Muscle of leg (tissue), 11 donors: Measurements from ENCODE around the gene GPR32. TPM values are rescaled to one million over a fixed set of nuclear protein-coding genes. Genes with fewer than 3 reads are reported as not detected.

ENCODE experiments used
- DNase-seq: peaks from one replicate; pipeline ENCODE4 v3.0.0; 2013
- H3K27ac ChIP-seq: one replicate; pipeline ENCODE4 v1.5.1; 2013; ENCODE audit warnings: mild to moderate bottlenecking, low read length, control low read depth
- H3K27me3 ChIP-seq: one replicate; pipeline ENCODE4 v1.6.1; 2013; ENCODE audit warnings: low read length; ENCODE audit not compliant: control insufficient read depth, insufficient read depth
- H3K36me3 ChIP-seq: one replicate; pipeline ENCODE4 v1.6.1; 2013; ENCODE audit warnings: low read length; ENCODE audit not compliant: control insufficient read depth, insufficient read depth
- H3K4me1 ChIP-seq: one replicate; pipeline ENCODE4 v1.6.1; 2013; ENCODE audit warnings: low read length; ENCODE audit not compliant: control insufficient read depth, insufficient read depth
- H3K4me3 ChIP-seq: one replicate; pipeline ENCODE4 v1.5.1; 2013; ENCODE audit warnings: low read length, control low read depth
- H3K9me3 ChIP-seq: replicated peaks from 2 replicates; pipeline ENCODE4 v1.6.1; 2013; ENCODE audit warnings: low read depth, low read length; ENCODE audit not compliant: control insufficient read depth
- WGBS: methylation state at CpG from one replicate; pipeline ENCODE4 v1.1.5; 2013; ENCODE audit warnings: missing lambda C conversion rate; ENCODE audit not compliant: insufficient coverage; 5-methylcytosine and 5-hydroxymethylcytosine counted together
- polyA plus RNA-seq, 8 donors: library from polyadenylated mRNA; unstranded; fragments of 120-200 nt; gene quantifications; one replicate each; pipeline versions ENCODE4 v1.2.1 to v1.2.3, GENCODE V29; 2013; ENCODE audit warnings: inconsistent platforms in 1 of 8, low replicate concordance in 1 of 8; ENCODE audit not compliant: insufficient read length in 8 of 8, insufficient read depth in 1 of 8
- total RNA-seq: library from RNA; stranded (reverse); fragments of 120-200 nt; gene quantifications from one replicate; pipeline ENCODE4 v1.2.4, GENCODE V29; 2013

The GPR32 gene
- total and polyA plus RNA-seq, 9 donors: not detected

DNA sequence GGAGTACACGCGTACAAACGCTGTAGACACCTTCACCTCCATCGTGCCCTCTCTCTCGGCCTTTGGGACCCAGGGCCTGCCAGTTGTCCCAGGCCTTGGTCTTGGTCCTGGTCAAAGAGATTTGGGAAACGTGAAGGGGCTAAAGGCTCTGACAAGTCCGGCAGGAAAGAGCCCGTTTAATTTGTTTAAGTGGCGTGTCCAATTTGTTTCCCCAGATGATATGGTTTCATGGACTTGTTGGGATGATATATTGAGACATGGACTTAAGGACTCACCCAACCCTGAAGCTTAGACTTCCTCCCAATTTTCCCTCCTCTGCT, 44.4 kb upstream of the GPR32 start:
- WGBS: 49% methylated on average over 5 of the region's 9 CpGs
- peak overlapping the region; percentile 80 for H3K27ac ChIP-seq
- H3K4me1 ChIP-seq: peaks cover 55% of the 10 kb centered on the region
- DNase-seq: no peak
- H3K27me3 ChIP-seq: peaks cover 24% of the 10 kb centered on the region
- no peaks in the 10 kb centered on the region for H3K9me3 ChIP-seq
- peak overlapping the region; percentile 79 for H3K4me3 ChIP-seq
- peaks cover 9% of the 10 kb centered on the region for H3K36me3 ChIP-seq

DNA sequence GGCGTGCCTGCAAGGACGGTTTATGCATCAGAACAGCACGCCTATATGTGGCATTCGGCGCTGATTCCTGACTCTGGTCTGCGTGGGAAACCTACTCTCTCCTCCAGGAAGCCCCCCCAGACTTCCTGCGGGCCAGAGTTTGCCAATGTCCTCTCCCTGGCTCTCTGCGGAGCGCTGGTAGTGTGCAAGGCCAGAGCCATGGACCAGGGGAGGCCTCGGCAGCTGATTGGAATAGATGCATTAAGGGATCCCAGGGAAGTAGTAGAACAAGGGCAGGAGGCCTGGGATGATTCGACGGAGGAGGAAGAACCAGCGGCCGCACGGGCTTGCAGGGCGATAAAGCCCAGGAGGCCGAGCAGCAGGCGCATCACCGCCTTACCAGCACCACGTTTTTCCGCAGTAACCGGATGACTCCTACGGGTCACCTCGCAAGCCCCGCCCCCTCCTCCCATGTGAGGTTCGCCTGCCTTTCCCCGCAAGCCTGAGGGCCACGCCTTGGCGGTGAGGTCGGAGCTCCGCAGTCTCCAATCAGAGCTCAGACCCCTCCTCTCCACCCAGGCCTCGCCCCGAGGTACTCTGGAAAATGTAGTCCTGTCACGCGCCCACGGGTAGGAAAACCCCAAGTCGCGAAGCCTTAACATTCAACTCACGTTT, 42.1 kb upstream of the GPR32 start:
- H3K27me3 ChIP-seq: peaks cover 22% of the 10 kb centered on the region
- peaks cover 9% of the 10 kb centered on the region for H3K36me3 ChIP-seq
- no peaks in the 10 kb centered on the region for H3K9me3 ChIP-seq
- peak overlapping the region; percentile 10 for H3K4me3 ChIP-seq
- DNase-seq: peak; percentile 89
- no peak overlapping the region for H3K27ac ChIP-seq
- peaks cover 33% of the 10 kb centered on the region for H3K4me1 ChIP-seq
- 13% methylated on average over 24 of the region's 39 CpGs for WGBS

DNA sequence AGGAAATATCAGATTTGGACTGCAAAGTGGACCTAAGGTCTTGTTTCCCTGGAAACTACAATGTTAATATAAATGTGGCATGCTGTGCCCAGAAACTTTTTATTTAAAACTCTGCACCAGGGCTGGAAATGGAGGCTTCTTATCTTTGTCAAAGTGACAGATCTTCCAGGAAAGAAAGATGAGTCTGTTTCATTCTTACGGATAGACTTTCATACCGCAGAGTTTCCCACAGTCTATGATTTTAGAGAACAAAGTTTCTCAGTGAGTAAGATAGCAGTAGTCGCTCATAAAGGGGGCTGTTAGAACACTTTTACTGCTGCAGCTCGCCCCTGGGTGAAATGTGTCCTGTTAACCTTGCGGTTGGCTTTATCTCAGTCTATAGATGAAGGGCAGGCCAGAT, 40.4 kb upstream of the GPR32 start:
- Histone ChIP-seq H3K27ac (no peak overlapping the region), H3K9me3 (no peaks in the 10 kb centered on the region), H3K4me3 (no peak overlapping the region), H3K36me3 (peaks cover 9% of the 10 kb centered on the region), H3K4me1 (peaks cover 22% of the 10 kb centered on the region), H3K27me3 (peaks cover 18% of the 10 kb centered on the region)
- 100% methylated on average over 1 of the region's 5 CpGs for WGBS
- no peak for DNase-seq

DNA sequence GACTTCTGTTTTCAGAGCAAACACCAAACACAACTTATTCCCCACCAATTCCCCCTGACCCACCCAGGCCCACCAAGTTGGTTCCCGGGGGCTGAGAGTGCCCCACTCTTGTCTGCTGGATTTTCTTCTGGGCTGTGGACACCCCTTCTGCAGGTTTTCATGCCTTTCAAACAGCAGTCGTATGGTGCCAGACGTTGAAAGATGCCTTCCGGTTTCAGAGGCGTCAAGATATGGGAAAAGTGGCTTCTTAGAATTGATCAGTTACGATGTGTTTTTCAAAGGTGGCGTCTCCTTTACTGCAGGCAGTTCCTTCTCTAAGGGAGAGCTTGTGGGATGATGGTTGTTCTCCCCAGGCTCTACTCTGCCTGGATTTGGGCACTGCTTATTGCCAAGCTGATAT, 34.4 kb upstream of the GPR32 start:
- WGBS: 62% methylated on average over 5 of the region's 7 CpGs

DNA sequence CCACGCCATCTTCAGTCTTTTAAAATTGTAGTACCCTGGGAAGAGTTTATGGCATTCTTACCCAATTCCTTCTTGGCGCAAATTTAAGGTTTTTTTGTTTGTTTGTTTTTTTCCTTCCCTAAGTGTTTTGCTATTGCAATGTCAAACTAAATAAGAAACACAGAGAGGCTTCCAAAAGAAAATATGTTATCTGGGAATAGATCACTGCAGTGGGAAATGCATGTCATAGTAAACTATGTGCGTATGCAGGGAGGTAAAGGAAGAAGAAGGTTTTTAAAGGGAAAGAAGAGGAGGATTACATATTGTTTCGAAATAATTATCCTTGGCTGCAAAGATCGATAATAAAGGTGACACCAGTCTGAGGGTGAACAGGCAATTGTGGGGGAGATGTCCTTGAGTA, 33.9 kb upstream of the GPR32 start:
- H3K27me3 ChIP-seq: peaks cover 18% of the 10 kb centered on the region
- WGBS: 75% methylated on average over 3 of the region's 5 CpGs

More for the DNA sequence above, 34.4 kb upstream of the GPR32 start:
- DNase-seq: no peak
- peaks cover 17% of the 10 kb centered on the region for H3K27me3 ChIP-seq
- no peaks in the 10 kb centered on the region for H3K4me1 ChIP-seq
- no peak overlapping the region for H3K4me3 ChIP-seq
- H3K27ac ChIP-seq: no peak overlapping the region
- no peaks in the 10 kb centered on the region for H3K36me3 ChIP-seq
- no peaks in the 10 kb centered on the region for H3K9me3 ChIP-seq

DNA sequence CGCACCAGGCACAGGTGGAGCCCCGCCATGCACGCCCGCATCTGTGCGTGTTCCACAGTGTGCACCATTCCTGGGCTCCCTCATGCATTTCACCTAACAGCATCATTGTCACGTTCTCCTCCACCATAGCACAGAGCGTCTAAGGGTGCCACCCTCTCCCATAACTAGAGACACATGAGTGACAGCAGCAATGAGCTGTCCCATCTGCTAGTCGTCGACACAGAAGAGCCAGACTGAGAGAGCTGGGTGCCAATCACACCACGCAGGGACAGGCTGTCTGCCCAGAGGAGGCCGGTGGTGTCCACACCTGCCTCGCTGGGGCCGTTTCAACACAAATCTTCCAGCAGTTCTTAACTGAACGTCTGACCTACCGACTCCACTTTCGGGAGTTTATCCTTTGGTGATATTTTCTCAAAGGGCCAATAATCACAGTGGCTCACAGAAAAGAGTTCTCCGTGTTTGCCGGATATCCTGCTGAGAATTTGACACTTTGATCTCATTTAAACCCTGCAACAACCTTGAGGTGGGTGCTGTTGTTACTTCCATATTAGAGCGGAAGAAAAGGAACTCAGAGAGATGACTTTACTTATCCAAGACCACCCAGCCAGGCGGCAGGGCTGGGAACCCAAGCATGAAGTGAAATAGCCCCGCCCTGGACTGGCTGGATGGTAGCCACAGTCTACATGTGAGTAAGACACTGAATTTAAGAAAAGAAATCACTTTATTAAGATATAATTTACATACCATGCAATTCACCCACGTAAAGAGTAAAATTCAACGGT, 30.9 kb upstream of the GPR32 start:
- Histone ChIP-seq H3K4me1 (no peaks in the 10 kb centered on the region), H3K4me3 (no peak overlapping the region), H3K36me3 (no peaks in the 10 kb centered on the region), H3K9me3 (no peaks in the 10 kb centered on the region), H3K27ac (no peak overlapping the region), H3K27me3 (peaks cover 19% of the 10 kb centered on the region)
- WGBS: 78% methylated on average over 15 of the region's 23 CpGs
- no peak for DNase-seq

More for the DNA sequence above, 33.9 kb upstream of the GPR32 start:
- Histone ChIP-seq H3K27ac (no peak overlapping the region), H3K4me1 (no peaks in the 10 kb centered on the region), H3K9me3 (no peaks in the 10 kb centered on the region), H3K36me3 (no peaks in the 10 kb centered on the region), H3K4me3 (no peak overlapping the region)
- DNase-seq: no peak

DNA sequence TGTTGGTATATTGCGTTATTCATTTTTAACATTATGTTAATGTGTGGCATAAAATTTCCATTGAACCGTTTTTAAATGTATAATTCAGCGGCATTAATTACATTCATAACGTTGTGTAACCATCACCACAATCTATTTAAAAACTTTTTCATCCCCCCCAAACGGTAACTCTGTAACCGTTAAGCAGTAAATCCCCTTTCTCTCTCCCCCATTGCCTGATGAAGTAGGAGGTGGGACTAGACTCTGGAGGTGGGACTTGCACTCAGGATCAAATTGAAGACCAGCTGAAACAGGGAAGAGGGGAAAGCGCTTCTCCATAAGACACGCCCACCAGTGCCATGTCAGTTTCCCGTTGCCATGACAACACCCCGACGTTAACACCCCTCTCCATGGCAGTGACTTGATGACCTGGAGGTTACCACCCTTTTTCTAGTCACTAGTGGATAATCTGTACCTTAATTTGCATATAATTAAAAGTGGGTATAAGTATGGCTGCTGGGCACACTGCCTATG, 30.3 kb upstream of the GPR32 start:
- Histone ChIP-seq H3K27me3 (peaks cover 19% of the 10 kb centered on the region), H3K9me3 (no peaks in the 10 kb centered on the region), H3K36me3 (no peaks in the 10 kb centered on the region), H3K4me3 (no peak overlapping the region), H3K4me1 (no peaks in the 10 kb centered on the region), H3K27ac (no peak overlapping the region)
- no peak for DNase-seq
- no CpG with 5 or more reads among the region's 11 CpGs for WGBS

DNA sequence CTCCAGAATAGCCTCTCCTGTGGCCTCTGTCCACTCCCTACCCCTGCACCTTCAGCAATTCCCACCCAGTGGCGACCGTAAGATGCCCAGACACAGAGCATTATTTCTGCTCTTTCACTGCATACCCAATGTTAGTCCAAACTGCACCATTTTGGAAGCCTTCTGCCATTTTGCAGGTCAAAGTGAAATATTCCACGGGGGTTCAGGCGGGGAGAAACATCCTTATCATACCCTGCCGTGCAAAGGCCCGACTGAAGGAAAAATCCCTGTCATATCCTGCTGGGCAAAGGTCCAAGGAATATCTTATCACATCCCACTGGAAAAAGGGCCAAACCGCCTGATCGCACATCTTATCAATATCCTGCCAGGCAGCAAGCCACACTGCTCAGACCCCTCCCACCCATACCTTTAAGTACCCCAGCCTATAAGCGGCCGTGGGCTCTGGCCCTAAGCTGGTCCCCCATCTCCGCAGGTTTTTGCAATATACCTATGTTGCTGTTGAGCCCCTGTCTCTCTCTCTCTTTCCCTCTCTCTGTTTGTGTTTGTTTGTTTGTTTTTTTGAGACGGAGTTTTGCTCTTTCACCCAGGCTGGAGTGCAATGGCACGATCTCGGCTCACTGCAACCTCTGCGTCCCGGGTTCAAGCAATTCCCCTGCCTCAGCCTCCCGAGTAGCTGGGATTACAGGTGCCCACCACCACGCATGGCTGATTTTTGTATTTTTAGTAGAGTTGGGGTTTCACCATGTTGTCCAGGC, 28.9 kb upstream of the GPR32 start:
- no peaks in the 10 kb centered on the region for H3K4me1 ChIP-seq
- peaks cover 13% of the 10 kb centered on the region for H3K27me3 ChIP-seq
- DNase-seq: no peak
- WGBS: 63% methylated on average over 7 of the region's 18 CpGs
- no peaks in the 10 kb centered on the region for H3K36me3 ChIP-seq
- H3K4me3 ChIP-seq: no peak overlapping the region
- H3K27ac ChIP-seq: no peak overlapping the region
- no peaks in the 10 kb centered on the region for H3K9me3 ChIP-seq

DNA sequence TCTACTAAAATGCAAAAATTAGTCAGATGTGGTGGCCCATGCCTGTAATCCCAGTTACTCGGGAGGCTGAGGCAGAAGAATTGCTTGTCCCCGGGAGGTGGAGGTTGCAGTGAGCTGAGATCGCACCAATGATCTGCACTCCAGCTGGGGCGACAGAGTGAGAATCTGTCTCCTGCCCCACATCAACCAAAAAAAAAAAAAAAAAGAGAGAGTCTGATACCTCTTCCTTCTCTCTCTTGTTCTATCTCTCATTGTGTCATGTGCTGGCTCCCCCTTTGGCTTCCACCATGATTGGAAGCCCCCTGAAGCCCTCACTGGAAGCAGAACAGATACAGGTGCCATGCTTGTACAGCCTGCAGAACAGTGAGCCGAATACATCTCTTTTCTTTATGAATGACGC, 26.7 kb upstream of the GPR32 start:
- H3K36me3 ChIP-seq: no peaks in the 10 kb centered on the region
- H3K27ac ChIP-seq: no peak overlapping the region
- H3K4me3 ChIP-seq: no peak overlapping the region
- peaks cover 11% of the 10 kb centered on the region for H3K27me3 ChIP-seq
- no peak for DNase-seq
- no peaks in the 10 kb centered on the region for H3K9me3 ChIP-seq
- 88% methylated on average over 3 of the region's 6 CpGs for WGBS
- no peaks in the 10 kb centered on the region for H3K4me1 ChIP-seq

DNA sequence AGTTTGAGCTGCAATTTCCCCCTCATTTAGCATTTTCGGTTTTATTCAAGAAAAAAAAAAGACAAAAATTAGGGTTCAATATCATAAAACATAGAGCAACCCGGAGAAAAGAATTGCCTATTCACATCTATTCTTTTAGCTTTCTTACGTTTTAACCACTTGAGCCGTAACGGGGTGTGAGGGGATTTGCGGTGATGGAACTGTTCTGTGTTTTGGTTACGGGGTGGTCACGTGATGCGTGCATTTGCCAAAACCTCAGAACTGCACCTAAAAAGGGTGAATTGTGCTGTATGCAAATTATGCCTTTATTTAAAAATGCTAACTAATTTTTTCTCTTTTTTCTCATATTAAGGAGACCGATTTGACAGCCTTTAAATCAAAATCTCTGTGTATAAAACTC, 25.0 kb upstream of the GPR32 start:
- no peak for DNase-seq
- no peaks in the 10 kb centered on the region for H3K36me3 ChIP-seq
- H3K4me3 ChIP-seq: no peak overlapping the region
- no peaks in the 10 kb centered on the region for H3K9me3 ChIP-seq
- no peak overlapping the region for H3K27ac ChIP-seq
- H3K27me3 ChIP-seq: peaks cover 5% of the 10 kb centered on the region
- WGBS: no CpG with 5 or more reads among the region's 10 CpGs
- no peaks in the 10 kb centered on the region for H3K4me1 ChIP-seq
